Measurements from ENCODE around the gene VKORC1L1.
"Not testable (repeated sequence)": the region's sequence is repeated elsewhere in the genome, so short reads cannot be mapped to it uniquely, and the experiment has no call there.

VKORC1L1 gene

DNA sequence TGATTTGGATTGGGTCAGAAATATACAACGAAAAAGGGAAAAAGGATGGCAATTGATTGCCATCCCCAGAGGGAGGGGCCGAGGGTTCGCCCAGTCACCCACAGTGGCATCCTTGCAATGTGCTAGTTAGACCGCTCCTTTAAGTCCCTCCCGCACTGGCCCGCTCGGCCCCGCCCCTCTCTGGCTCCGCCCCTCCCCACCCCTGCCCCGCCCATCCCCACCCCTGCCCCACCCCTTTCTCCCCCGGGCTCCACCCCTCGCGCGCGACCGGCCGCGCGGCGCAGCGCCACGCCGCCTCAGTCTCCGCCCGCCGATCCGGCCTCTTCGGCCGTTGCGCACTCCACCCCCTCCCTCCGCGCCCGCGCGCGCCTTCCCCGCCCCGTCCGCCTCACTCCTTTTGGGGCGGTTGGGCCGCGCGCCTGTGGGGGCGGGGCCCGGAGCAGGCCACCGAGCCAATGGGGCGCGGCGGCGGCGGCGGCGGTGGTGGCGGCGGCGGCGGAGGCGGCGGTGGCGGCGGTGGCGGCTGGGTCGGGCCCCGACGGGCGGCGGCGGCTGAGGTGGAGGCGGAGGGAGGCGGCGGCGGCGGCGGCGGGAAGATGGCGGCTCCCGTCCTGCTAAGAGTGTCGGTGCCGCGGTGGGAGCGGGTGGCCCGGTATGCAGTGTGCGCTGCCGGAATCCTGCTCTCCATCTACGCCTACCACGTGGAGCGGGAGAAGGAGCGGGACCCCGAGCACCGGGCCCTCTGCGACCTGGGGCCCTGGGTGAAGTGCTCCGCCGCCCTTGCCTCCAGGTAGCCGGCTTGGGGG is at the start of gene VKORC1L1:
VKORC1L1 (plus strand) TSS at position 299 of the 806 bp plus-strand sequence; CDS start at position 597, 298 bp downstream.
- DNase-seq = peak; percentile 92

GRCh38 chr7:65827366-65827765 is 45.5 kb upstream of the VKORC1L1 start:
- no peak for DNase-seq

DNA sequence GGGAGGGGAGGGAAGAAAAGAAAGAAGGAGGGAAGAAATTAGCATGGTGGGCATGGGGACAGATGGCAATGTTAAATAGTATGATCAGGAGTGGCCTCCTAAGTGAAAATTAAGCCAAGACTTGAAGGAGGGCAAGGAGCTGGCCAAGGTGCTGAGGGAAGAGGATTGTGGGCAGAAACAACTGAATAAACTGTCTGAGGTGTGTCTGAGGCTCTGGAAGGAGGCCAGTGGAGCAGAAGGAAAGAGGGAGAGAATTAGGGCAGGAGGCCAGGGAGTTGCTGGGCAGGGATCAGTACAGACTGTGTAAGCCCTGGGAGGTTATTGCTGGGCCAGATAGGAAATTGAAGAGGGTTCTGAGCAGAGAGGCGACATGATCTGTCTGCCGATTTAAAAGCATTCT is 40.6 kb upstream of the VKORC1L1 start:
- DNase-seq = no peak

- not testable (repeated sequence) for DNase-seq
These were observed 36.2 kb upstream of the VKORC1L1 start for GRCh38 chr7:65836684-65837083.

DNA sequence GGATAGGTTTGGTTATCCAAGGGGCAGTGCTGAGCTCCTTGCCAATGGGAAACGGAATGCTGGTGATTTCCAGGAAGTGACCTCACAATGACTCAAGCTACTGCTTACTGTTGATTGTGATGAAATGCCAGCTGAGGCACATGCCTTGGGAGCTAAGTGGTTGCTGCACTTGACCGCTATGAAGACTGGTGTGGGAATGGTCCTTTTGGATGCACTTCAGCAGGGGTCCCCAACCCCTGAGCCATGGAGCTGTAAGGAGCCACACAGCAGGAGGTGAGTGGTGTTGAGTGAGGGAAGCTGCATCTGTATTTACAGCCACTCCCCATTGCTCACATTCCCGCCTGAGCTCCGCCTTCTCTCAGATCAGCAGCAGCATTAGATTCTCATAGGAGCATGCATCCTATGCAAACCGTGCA is 35.3 kb upstream of the VKORC1L1 start:
- not testable (repeated sequence) for DNase-seq

DNA sequence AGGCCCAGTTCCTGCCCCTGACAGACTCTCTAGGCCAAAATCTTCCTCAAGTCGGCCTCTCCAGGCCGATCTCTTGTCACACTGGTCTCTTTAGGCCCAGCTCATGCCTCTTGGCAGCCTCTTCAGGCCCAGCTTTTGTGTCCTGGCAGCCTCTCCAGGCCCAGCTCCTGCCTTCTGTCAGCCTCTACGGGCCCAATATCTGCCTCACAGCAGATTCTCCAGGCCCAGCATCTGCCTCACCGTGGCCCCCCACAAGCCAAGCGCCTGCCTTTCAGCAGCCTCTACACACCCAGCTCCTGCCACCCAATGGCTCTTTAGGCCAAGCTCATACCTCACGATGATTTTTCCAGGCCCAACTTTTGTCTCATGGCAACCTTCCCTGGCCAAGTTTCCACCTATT is 33.0 kb upstream of the VKORC1L1 start:
- DNase-seq = no peak

- DNase-seq = peak; percentile 1
These were observed 32.4 kb upstream of the VKORC1L1 start for GRCh38 chr7:65840446-65840845.

GRCh38 chr7:65843616-65844015 is 29.3 kb upstream of the VKORC1L1 start:
- DNase-seq = not testable (repeated sequence)

- DNase-seq = no peak
These were observed 26.8 kb upstream of the VKORC1L1 start for GRCh38 chr7:65846008-65846570.

- DNase-seq = not testable (repeated sequence)
These were observed 19.4 kb upstream of the VKORC1L1 start for GRCh38 chr7:65853426-65853825.

- not testable (repeated sequence) for DNase-seq
These were observed 19.0 kb upstream of the VKORC1L1 start for GRCh38 chr7:65853892-65854291.

- not testable (repeated sequence) for DNase-seq
These were observed 15.5 kb upstream of the VKORC1L1 start for GRCh38 chr7:65857321-65857894.

- not testable (repeated sequence) for DNase-seq
These were observed 14.2 kb upstream of the VKORC1L1 start for GRCh38 chr7:65858660-65859059.

GRCh38 chr7:65866244-65866643 is 6.6 kb upstream of the VKORC1L1 start:
- not testable (repeated sequence) for DNase-seq

DNA sequence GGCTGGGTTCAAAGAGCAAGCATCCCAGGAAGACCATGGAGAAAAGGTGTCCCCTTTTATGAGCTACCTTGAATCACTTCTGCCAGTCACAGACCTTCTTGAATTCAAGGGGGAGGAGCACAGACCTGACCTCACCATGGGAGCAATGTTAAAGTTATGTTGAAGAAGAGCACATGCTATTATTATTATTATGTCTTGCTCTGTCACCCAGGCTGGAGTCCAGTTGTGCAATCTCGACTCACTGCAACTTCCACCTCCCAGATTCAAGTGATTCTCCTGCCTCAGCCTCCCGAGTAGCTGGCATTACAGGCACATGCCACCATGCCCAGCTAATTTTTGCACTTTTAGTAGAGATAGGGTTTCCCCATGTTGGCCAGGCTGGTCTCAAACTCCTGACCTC is 5.2 kb upstream of the VKORC1L1 start:
- DNase-seq = not testable (repeated sequence)

DNA sequence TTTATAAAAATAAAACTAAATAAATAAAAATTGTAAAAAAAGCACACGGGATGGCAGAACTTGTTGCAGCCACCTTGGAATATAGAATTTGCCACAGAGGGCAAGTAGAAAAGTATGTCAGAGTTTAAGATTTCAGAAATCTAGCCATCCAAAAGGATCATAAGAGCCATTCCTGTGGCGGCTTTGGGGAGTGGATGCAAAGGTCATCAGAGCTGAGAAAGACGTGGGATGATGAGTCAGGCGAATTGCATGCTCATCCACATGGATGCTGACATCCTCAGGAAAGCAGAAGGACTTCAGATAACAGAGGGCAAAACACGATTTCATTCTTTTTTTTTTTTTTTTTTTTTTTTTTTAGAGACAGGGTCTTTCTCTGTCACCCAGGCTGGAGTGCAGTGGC is 3.6 kb upstream of the VKORC1L1 start:
- DNase-seq = not testable (repeated sequence)

DNA sequence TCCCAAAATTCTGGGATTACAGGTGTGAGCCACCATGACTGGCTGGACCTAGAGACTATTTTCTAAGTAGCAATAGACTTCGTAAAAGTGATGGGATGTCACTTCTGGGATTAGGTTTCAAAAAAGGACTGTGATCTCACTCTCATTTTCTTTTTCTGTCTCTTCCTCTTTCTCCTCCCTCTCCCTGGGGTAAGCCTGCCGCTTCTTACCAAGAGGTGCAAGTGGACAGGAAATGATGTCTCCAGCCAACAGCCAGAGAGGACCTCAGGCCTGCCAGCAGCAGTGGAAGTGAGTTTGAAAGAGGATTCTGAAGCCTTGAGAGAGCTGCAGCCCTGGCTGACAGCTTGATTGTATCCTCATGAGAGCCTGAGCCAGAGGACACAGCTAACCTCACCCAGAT is 1.4 kb upstream of the VKORC1L1 start:
- DNase-seq = not testable (repeated sequence)

DNA sequence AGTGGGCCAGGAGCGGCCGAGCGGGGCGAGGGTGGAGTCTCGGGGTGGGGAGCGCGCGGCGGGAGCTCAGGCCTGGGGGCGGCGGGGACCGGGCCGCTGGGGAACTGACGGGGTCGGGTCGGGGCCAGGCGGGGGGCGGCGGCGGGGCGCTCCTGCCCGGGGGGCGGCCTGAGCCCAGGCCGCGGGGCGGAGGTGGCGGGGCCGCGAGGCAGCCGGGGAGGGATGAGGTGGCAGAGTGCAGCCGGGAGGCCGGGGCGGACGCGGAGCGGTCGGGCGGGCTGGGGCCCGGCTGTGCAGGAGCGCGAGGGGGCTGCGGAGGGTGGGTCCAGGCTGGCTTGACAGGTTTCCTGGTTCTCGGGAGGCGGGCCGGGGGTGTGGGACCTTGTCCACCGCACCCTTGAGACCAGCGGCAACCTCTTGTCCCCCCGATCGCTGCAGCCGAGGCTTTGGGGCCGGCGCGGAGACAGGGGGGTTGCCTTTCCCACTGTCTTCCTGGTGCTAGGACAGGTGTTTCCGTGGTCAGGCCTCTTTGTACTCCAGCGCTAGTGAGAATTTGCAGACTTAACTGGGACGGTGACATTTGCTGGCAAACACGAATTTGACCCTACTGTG is 814 bp downstream of the VKORC1L1 start:
- DNase-seq = peak; percentile 14

GRCh38 chr7:65875715-65876114 is 2.8 kb downstream of the VKORC1L1 start:
- DNase-seq = not testable (repeated sequence)

GRCh38 chr7:65879292-65880153 is 6.6 kb downstream of the VKORC1L1 start:
- DNase-seq = not testable (repeated sequence)

- not testable (repeated sequence) for DNase-seq
These were observed 7.4 kb downstream of the VKORC1L1 start for GRCh38 chr7:65880242-65880641.

GRCh38 chr7:65884983-65885382 is 12.1 kb downstream of the VKORC1L1 start:
- not testable (repeated sequence) for DNase-seq

Measured in activated CD4-positive, alpha-beta T cell treated with anti-CD3 and anti-CD28 coated beads, Interleukin-2, amount 50 U/mL, for 1 hour (primary cell).